Neural progenitor cell (in vitro differentiated cells): ENCODE results near the gene TMC4. TPM values are rescaled to one million over a fixed set of nuclear protein-coding genes. Genes with fewer than 3 reads are reported as not detected.

ENCODE experiments used
- DNase-seq: peaks from one replicate; pipeline ENCODE4 v3.0.0-alpha.2; 2016; ENCODE audit warnings: low spot score
- H2AFZ ChIP-seq: fragments of 200-600 bp; sonication (generic); replicated peaks from 2 replicates; pipeline ENCODE4 v1.6.1; 2016; ENCODE audit warnings: antibody characterized with exemption
- H3F3A ChIP-seq: fragments of 200-600 bp; sonication (generic); 2 replicates; pipeline ENCODE4 v1.6.1; 2016; ENCODE audit warnings: antibody characterized with exemption, low read depth
- H3K27ac ChIP-seq: fragments of 200-600 bp; sonication (generic); 2 replicates; pipeline ENCODE4 v1.5.1; 2016; ENCODE audit warnings: mild to moderate bottlenecking
- H3K27me3 ChIP-seq: fragments of 200-600 bp; sonication (generic); 2 replicates; pipeline ENCODE4 v1.6.1; 2016; ENCODE audit warnings: mild to moderate bottlenecking, moderate library complexity
- H3K36me3 ChIP-seq: fragments of 200-600 bp; sonication (generic); 2 replicates; pipeline ENCODE4 v1.5.1; 2016
- H3K4me1 ChIP-seq: fragments of 200-600 bp; sonication (generic); 2 replicates; pipeline ENCODE4 v1.6.1; 2016; ENCODE audit warnings: mixed run types
- H3K4me2 ChIP-seq: fragments of 200-600 bp; sonication (generic); 2 replicates; pipeline ENCODE4 v1.6.1; 2016
- H3K4me3 ChIP-seq: fragments of 200-600 bp; sonication (generic); 2 replicates; pipeline ENCODE4 v1.5.1; 2016
- H3K79me2 ChIP-seq: fragments of 200-600 bp; sonication (generic); 2 replicates; pipeline ENCODE4 v1.6.1; 2016; ENCODE audit warnings: low read depth
- H3K9ac ChIP-seq: fragments of 200-600 bp; sonication (generic); 2 replicates; pipeline ENCODE4 v1.6.1; 2016
- H3K9me3 ChIP-seq: fragments of 200-600 bp; sonication (generic); 2 replicates; pipeline ENCODE4 v1.5.1; 2016; ENCODE audit warnings: low read depth
- H4K20me1 ChIP-seq: fragments of 200-600 bp; sonication (generic); 2 replicates; pipeline ENCODE4 v1.6.1; 2016; ENCODE audit warnings: low read depth
- H3K27ac Mint-ChIP-seq: 3 replicates; pipeline ENCODE4 v1.8.0; 2021; ENCODE audit warnings: mixed read lengths
- H3K27me3 Mint-ChIP-seq: 2 replicates; pipeline ENCODE4 v1.8.0; 2022; ENCODE audit warnings: low read depth, mild to moderate bottlenecking, inconsistent platforms, moderate library complexity, mixed read lengths; ENCODE audit not compliant: insufficient read depth
- H3K36me3 Mint-ChIP-seq: 3 replicates; pipeline ENCODE4 v1.8.0; 2021; ENCODE audit warnings: mixed read lengths
- H3K4me1 Mint-ChIP-seq: 3 replicates; pipeline ENCODE4 v1.8.0; 2021; ENCODE audit warnings: mixed read lengths
- H3K4me3 Mint-ChIP-seq: 3 replicates; pipeline ENCODE4 v1.8.0; 2021; ENCODE audit warnings: mild to moderate bottlenecking, moderate library complexity, mixed read lengths
- H3K9me3 Mint-ChIP-seq: 3 replicates; pipeline ENCODE4 v1.8.0; 2020; ENCODE audit warnings: mixed read lengths
- CTCF ChIP-seq: fragments of 200-600 bp; sonication (generic); IDR thresholded peaks from 2 replicates; pipeline ENCODE4 v1.5.1; 2017; ENCODE audit warnings: antibody characterized with exemption, mild to moderate bottlenecking
- EZH2 ChIP-seq: fragments of 200-600 bp; sonication (generic); IDR thresholded peaks from 2 replicates; pipeline ENCODE4 v1.6.1; 2017; ENCODE audit warnings: antibody characterized with exemption, mild to moderate bottlenecking, moderate library complexity
- EZH2phosphoT487 ChIP-seq: fragments of 200-600 bp; sonication (generic); IDR thresholded peaks from 2 replicates; pipeline ENCODE4 v1.6.1; 2017; ENCODE audit warnings: antibody characterized with exemption
- total RNA-seq: library from RNA; depleted of rRNA; stranded (reverse); fragments of >200 nt; gene quantifications from 2 replicates; pipeline ENCODE4 v1.2.3, GENCODE V29; 2015; ENCODE audit warnings: low replicate concordance

Gene TMC4
- total RNA-seq, 1 donor from 2014 or later: not detected

- Histone ChIP-seq H4K20me1 (peaks cover 2% of the 10 kb centered on the region), H3K27me3 (peaks cover 39% of the 10 kb centered on the region), H3K4me2 (no peak overlapping the region), H3K79me2 (peaks cover 9% of the 10 kb centered on the region), H3F3A (peaks cover 21% of the 10 kb centered on the region), H2AFZ (no peak overlapping the region), H3K4me3 (no peak overlapping the region), H3K9me3 (no peaks in the 10 kb centered on the region), H3K36me3 (no peaks in the 10 kb centered on the region), H3K27ac (no peak overlapping the region), H3K4me1 (peaks cover 4% of the 10 kb centered on the region), H3K9ac (no peak overlapping the region)
- peaks cover 13% of the 10 kb centered on the region for H3K36me3 Mint-ChIP-seq
- H3K4me1 Mint-ChIP-seq: peaks cover 22% of the 10 kb centered on the region
- H3K4me3 Mint-ChIP-seq: no peak overlapping the region
- no peak for DNase-seq
- peak overlapping the region; percentile 22 for H3K27ac Mint-ChIP-seq
- peaks cover 34% of the 10 kb centered on the region for H3K9me3 Mint-ChIP-seq
- peaks cover 12% of the 10 kb centered on the region for H3K27me3 Mint-ChIP-seq
- TF ChIP-seq EZH2 (no peak), CTCF (no peak), EZH2phosphoT487 (no peak)
Measured at GRCh38 chr19:54162884-54163283, 10.1 kb downstream of the TMC4 start.

- Histone ChIP-seq H3K4me3 (peak overlapping the region; percentile 22), H3K4me2 (peak overlapping the region; percentile 49), H4K20me1 (peaks cover 2% of the 10 kb centered on the region), H3K9ac (no peak overlapping the region), H3K36me3 (no peaks in the 10 kb centered on the region), H3K4me1 (peaks cover 4% of the 10 kb centered on the region), H3K27ac (no peak overlapping the region), H3K79me2 (peaks cover 9% of the 10 kb centered on the region), H3F3A (peaks cover 23% of the 10 kb centered on the region), H3K9me3 (no peaks in the 10 kb centered on the region), H2AFZ (no peak overlapping the region), H3K27me3 (peaks cover 39% of the 10 kb centered on the region)
- no peak for TF ChIP-seq EZH2
- TF ChIP-seq CTCF: no peak
- no peak for TF ChIP-seq EZH2phosphoT487
- Mint-ChIP-seq H3K4me3 (peak overlapping the region; percentile 64), H3K36me3 (peaks cover 13% of the 10 kb centered on the region), H3K4me1 (peaks cover 22% of the 10 kb centered on the region), H3K27ac (no peak overlapping the region), H3K27me3 (peaks cover 15% of the 10 kb centered on the region), H3K9me3 (peaks cover 34% of the 10 kb centered on the region)
- peak; percentile 83 for DNase-seq
Measured at GRCh38 chr19:54162241-54162805, 10.6 kb downstream of the TMC4 start.

DNA sequence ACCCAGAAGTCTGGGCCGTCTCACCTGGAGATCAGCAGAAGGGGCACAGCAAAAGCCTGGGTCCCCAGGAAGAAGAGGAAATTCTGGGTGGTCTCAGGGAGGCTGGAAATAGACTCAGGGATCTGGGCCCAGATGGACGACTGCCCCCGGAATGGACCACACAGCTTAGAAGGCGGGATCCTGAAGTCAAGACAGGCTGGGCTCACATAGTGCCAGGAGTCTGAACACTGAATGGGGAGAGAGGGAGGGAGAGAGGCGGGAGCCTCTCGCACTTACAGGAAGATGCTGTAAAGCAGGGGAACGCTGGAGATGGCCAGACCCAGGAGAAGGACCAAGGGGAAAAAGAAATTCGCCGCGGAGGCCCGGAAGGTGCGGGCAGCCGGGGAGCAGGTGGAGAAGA is 12.1 kb downstream of the TMC4 start:
- DNase-seq: no peak
- Histone ChIP-seq H3F3A (peaks cover 30% of the 10 kb centered on the region), H3K79me2 (peaks cover 9% of the 10 kb centered on the region), H3K36me3 (no peaks in the 10 kb centered on the region), H3K4me3 (peak overlapping the region; percentile 74), H3K27me3 (peaks cover 39% of the 10 kb centered on the region), H3K27ac (no peak overlapping the region), H3K9ac (no peak overlapping the region), H3K4me2 (peak overlapping the region; percentile 84), H4K20me1 (peaks cover 2% of the 10 kb centered on the region), H3K9me3 (no peaks in the 10 kb centered on the region), H2AFZ (no peak overlapping the region), H3K4me1 (peaks cover 4% of the 10 kb centered on the region)
- peaks cover 34% of the 10 kb centered on the region for H3K9me3 Mint-ChIP-seq
- H3K4me1 Mint-ChIP-seq: peaks cover 22% of the 10 kb centered on the region
- TF ChIP-seq CTCF (no peak), EZH2phosphoT487 (no peak), EZH2 (no peak)
- H3K36me3 Mint-ChIP-seq: peaks cover 16% of the 10 kb centered on the region
- peaks cover 15% of the 10 kb centered on the region for H3K27me3 Mint-ChIP-seq
- peak overlapping the region; percentile 99 for H3K4me3 Mint-ChIP-seq
- H3K27ac Mint-ChIP-seq: peak overlapping the region; percentile 91
